WTC11 (cell line): ENCODE measurements around the gene C9orf72. TPM values are rescaled to one million over a fixed set of nuclear protein-coding genes. Genes with fewer than 3 reads are reported as not detected.

Source experiments
- ATAC-seq: fragments of 200-7000 bp; cut with Tn5 transposase; 2 replicates; pipeline ENCODE4 v1.10.0; 2021; ENCODE audit warnings: mild to moderate bottlenecking, moderate library complexity
- CTCF ChIA-PET: fragments of 300-600 bp; sonication (Branson Sonifier 250); formaldehyde crosslinking; loops from one replicate; lab custom pipeline; 2021; ENCODE audit warnings: antibody characterized with exemption; lab: Charles Lee
- POLR2A ChIA-PET: fragments of 350-600 bp; sonication (Branson Sonifier 250); formaldehyde crosslinking; loops from one replicate; lab custom pipeline; 2021; ENCODE audit warnings: antibody characterized with exemption; lab: Charles Lee
- DNase-seq: peaks from one replicate; pipeline ENCODE4 v3.0.0; 2021; ENCODE audit warnings: low spot score
- H3K27ac Mint-ChIP-seq: 2 replicates; pipeline ENCODE4 v1.8.0; 2021; ENCODE audit warnings: mixed read lengths
- H3K27me3 Mint-ChIP-seq: 2 replicates; pipeline ENCODE4 v1.8.0; 2021; ENCODE audit warnings: low read depth, mild to moderate bottlenecking, moderate library complexity, mixed read lengths
- H3K36me3 Mint-ChIP-seq: 2 replicates; pipeline ENCODE4 v1.8.0; 2021; ENCODE audit warnings: mixed read lengths
- H3K4me1 Mint-ChIP-seq: 2 replicates; pipeline ENCODE4 v1.8.0; 2022; ENCODE audit warnings: mixed read lengths
- H3K4me3 Mint-ChIP-seq: 2 replicates; pipeline ENCODE4 v1.8.0; 2021; ENCODE audit warnings: mild to moderate bottlenecking, moderate library complexity, mixed read lengths
- H3K9me3 Mint-ChIP-seq: 2 replicates; pipeline ENCODE4 v1.8.0; 2021; ENCODE audit warnings: mixed read lengths
- ATF3 ChIP-seq: sonication (generic); formaldehyde crosslinking; conservative IDR thresholded peaks from 2 replicates; pipeline ENCODE4 v1.8.1; 2022; ENCODE audit warnings: mild to moderate bottlenecking, missing genetic modification reagents
- CTCF ChIP-seq: fragments of 200-600 bp; IDR thresholded peaks from 2 replicates; pipeline ENCODE4 v1.8.0; 2022; ENCODE audit warnings: antibody characterized with exemption
- E2F4 ChIP-seq: sonication (generic); formaldehyde crosslinking; IDR thresholded peaks from 2 replicates; pipeline ENCODE4 v1.8.1; 2022; ENCODE audit warnings: low read depth, mild to moderate bottlenecking, moderate library complexity, missing genetic modification reagents, borderline replicate concordance
- ELF4 ChIP-seq: sonication (generic); formaldehyde crosslinking; IDR thresholded peaks from 2 replicates; pipeline ENCODE4 v1.8.1; 2022; ENCODE audit warnings: low read depth, mild to moderate bottlenecking, moderate library complexity, missing genetic modification reagents
- ESRRA ChIP-seq: sonication (generic); formaldehyde crosslinking; IDR thresholded peaks from 2 replicates; pipeline ENCODE4 v1.8.1; 2022; ENCODE audit warnings: mild to moderate bottlenecking, missing genetic modification reagents, borderline replicate concordance
- ETV6 ChIP-seq: sonication (generic); formaldehyde crosslinking; IDR thresholded peaks from 2 replicates; pipeline ENCODE4 v1.8.1; 2022; ENCODE audit warnings: mild to moderate bottlenecking, missing genetic modification reagents
- FOXP1 ChIP-seq: sonication (generic); formaldehyde crosslinking; IDR thresholded peaks from 2 replicates; pipeline ENCODE4 v1.8.0; 2022; ENCODE audit warnings: missing genetic modification reagents, mild to moderate bottlenecking, moderate library complexity, borderline replicate concordance
- FOXP4 ChIP-seq: sonication (generic); formaldehyde crosslinking; IDR thresholded peaks from 2 replicates; pipeline ENCODE4 v1.8.0; 2022; ENCODE audit warnings: mild to moderate bottlenecking, missing genetic modification reagents
- JUN ChIP-seq: sonication (generic); formaldehyde crosslinking; IDR thresholded peaks from 2 replicates; pipeline ENCODE4 v1.8.0; 2023; ENCODE audit warnings: mild to moderate bottlenecking, missing genetic modification reagents
- MXD4 ChIP-seq: fragments of 250-450 bp; sonication (Bioruptor Pico); IDR thresholded peaks from 2 replicates; pipeline ENCODE4 v1.8.0; 2021; ENCODE audit warnings: mild to moderate bottlenecking, moderate library complexity, borderline replicate concordance
- NR1H2 ChIP-seq: sonication (generic); formaldehyde crosslinking; IDR thresholded peaks from 2 replicates; pipeline ENCODE4 v1.9.0; 2021; ENCODE audit warnings: mild to moderate bottlenecking, moderate library complexity, missing genetic modification reagents
- OVOL2 ChIP-seq: fragments of 250-450 bp; sonication (Bioruptor Pico); IDR thresholded peaks from 2 replicates; pipeline ENCODE4 v1.9.0; 2021; ENCODE audit warnings: mild to moderate bottlenecking, borderline replicate concordance
- RORB ChIP-seq: fragments of 250-450 bp; sonication (Bioruptor Pico); IDR thresholded peaks from 2 replicates; pipeline ENCODE4 v1.9.0; 2021; ENCODE audit warnings: mild to moderate bottlenecking
- SMAD3 ChIP-seq: sonication (generic); formaldehyde crosslinking; IDR thresholded peaks from 2 replicates; pipeline ENCODE4 v1.8.0; 2022; ENCODE audit warnings: missing genetic modification reagents, mild to moderate bottlenecking, borderline replicate concordance
- TEAD1 ChIP-seq: sonication (generic); formaldehyde crosslinking; IDR thresholded peaks from 2 replicates; pipeline ENCODE4 v1.8.0; 2022; ENCODE audit warnings: mild to moderate bottlenecking, missing genetic modification reagents
- USF1 ChIP-seq: sonication (generic); formaldehyde crosslinking; IDR thresholded peaks from 2 replicates; pipeline ENCODE4 v1.8.0; 2022; ENCODE audit warnings: mild to moderate bottlenecking, missing genetic modification reagents
- ZBTB21 ChIP-seq: sonication (generic); formaldehyde crosslinking; IDR thresholded peaks from 2 replicates; pipeline ENCODE4 v1.8.1; 2023; ENCODE audit warnings: mild to moderate bottlenecking, missing genetic modification reagents, borderline replicate concordance
- ZNF317 ChIP-seq: sonication (generic); formaldehyde crosslinking; IDR thresholded peaks from 2 replicates; pipeline ENCODE4 v1.8.1; 2023; ENCODE audit warnings: low read depth, mild to moderate bottlenecking, moderate library complexity, missing genetic modification reagents, borderline replicate concordance
- ZNF416 ChIP-seq: fragments of 250-450 bp; sonication (Bioruptor Pico); IDR thresholded peaks from 2 replicates; pipeline ENCODE4 v1.9.0; 2021; ENCODE audit warnings: mild to moderate bottlenecking, inconsistent platforms
- ZNF423 ChIP-seq: fragments of 250-450 bp; sonication (Bioruptor Pico); IDR thresholded peaks from 2 replicates; pipeline ENCODE4 v2.1.2; 2022; ENCODE audit warnings: mild to moderate bottlenecking, moderate library complexity
- total RNA-seq: library from RNA; stranded (reverse); gene quantifications from 3 replicates; pipeline ENCODE4 v1.2.3, GENCODE V29; 2021
- TF ChIP-seq, protein P1 (sequence below): sonication (generic); formaldehyde crosslinking; IDR thresholded peaks from 2 replicates; pipeline ENCODE4 v1.8.0; 2022; ENCODE audit warnings: mild to moderate bottlenecking, missing genetic modification reagents
- TF ChIP-seq, protein P2 (sequence below): sonication (generic); formaldehyde crosslinking; IDR thresholded peaks from 2 replicates; pipeline ENCODE4 v1.8.1; 2022; ENCODE audit warnings: mild to moderate bottlenecking, moderate library complexity, missing genetic modification reagents

C9orf72 gene
- total RNA-seq, 1 experiment from 2014 or later = 21.5 TPM

DNA sequence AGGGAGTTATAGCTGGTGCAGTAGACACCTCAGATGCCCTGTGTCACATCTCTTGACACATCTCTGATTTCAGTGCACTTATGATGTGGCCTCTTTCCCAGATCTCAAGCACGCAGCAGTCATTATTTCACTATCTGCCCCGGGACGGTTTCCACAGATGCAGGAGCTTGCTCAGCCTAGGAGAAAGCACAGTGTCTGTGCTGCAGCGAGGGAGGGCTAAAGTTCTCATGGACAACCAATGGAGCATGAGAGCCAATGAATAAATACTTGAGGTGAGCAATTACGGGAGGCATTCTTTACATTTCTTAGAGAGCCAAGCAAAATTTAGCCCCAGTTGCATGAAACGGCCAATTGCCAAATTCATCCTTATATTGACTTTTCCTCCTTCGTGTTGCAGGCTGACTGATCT is 36.2 kb downstream of the C9orf72 start:
- H3K4me3 Mint-ChIP-seq = no peak overlapping the region
- CTCF ChIA-PET = interaction anchor here (1.1 to 2.4 kb wide), 5 partner anchors 12 to 260 kb away, joined by 3 to 22 read pairs (median 7); no protein-coding TSS in a partner anchor
- H3K36me3 Mint-ChIP-seq = peaks cover 5% of the 10 kb centered on the region; the same call in 1 of the 2 replicates
- no peaks in the 10 kb centered on the region for H3K9me3 Mint-ChIP-seq
- DNase-seq = no peak
- TF ChIP-seq ZNF416 = no peak
- no peak for TF ChIP-seq ELF4 (CRISPR knock-in tag)
- TF ChIP-seq, protein P1, sequence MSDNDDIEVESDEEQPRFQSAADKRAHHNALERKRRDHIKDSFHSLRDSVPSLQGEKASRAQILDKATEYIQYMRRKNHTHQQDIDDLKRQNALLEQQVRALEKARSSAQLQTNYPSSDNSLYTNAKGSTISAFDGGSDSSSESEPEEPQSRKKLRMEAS (CRISPR knock-in tag) = no peak
- no peak for TF ChIP-seq FOXP4 (CRISPR knock-in tag)
- no peak for TF ChIP-seq MXD4 (CRISPR knock-in tag)
- no peak for TF ChIP-seq FOXP1 (CRISPR knock-in tag)
- no peak for TF ChIP-seq ZBTB21
- TF ChIP-seq RORB (CRISPR knock-in tag) = no peak
- no peak for TF ChIP-seq USF1
- no peak for TF ChIP-seq ZNF317 (CRISPR knock-in tag)
- H3K27ac Mint-ChIP-seq = no peak overlapping the region
- H3K4me1 Mint-ChIP-seq = peaks cover 24% of the 10 kb centered on the region
- no peaks in the 10 kb centered on the region for H3K27me3 Mint-ChIP-seq
- POLR2A ChIA-PET = no interaction called here
- ATAC-seq = no peak

DNA sequence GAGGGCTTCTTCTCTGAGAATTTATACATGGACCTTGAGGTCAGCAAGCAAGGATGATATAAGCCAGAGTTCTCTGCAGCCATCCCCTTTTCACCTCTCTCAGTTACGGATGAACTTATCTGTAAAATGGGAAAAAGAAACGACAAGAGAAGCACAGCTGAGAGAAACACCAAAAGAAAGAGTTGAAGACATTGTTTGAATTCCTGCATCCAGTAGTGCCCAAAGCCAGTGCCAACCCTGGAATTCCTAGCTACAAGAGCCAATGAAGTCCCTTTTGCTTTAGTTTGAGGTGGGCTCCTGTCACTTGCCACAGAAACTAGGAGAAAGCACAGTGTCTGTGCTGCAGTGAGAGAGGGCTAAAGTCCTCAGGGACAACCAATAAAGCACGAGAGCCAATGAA is 37.1 kb downstream of the C9orf72 start:
- H3K27me3 Mint-ChIP-seq = no peaks in the 10 kb centered on the region
- POLR2A ChIA-PET = interaction anchor here (1.2 kb wide), 1 partner anchor 46 kb away, joined by 3 read pairs; no protein-coding TSS in a partner anchor
- H3K4me3 Mint-ChIP-seq = no peak overlapping the region
- CTCF ChIA-PET = interaction anchor here (0.5 to 2.4 kb wide), 9 partner anchors 11 to 401 kb away, joined by 3 to 22 read pairs (median 4); no protein-coding TSS in a partner anchor
- peaks cover 2% of the 10 kb centered on the region; the same call in 1 of the 2 replicates for H3K36me3 Mint-ChIP-seq
- no peak overlapping the region for H3K27ac Mint-ChIP-seq
- TF ChIP-seq OVOL2 (no peak), JUN (no peak), NR1H2 (no peak), ETV6 (no peak), E2F4 (no peak), CTCF (no peak), ESRRA (no peak), TEAD1 (CRISPR knock-in tag) (no peak), MXD4 (CRISPR knock-in tag) (no peak), ZNF423 (CRISPR knock-in tag) (no peak), ATF3 (no peak), SMAD3 (CRISPR knock-in tag) (no peak)
- TF ChIP-seq, protein P2, sequence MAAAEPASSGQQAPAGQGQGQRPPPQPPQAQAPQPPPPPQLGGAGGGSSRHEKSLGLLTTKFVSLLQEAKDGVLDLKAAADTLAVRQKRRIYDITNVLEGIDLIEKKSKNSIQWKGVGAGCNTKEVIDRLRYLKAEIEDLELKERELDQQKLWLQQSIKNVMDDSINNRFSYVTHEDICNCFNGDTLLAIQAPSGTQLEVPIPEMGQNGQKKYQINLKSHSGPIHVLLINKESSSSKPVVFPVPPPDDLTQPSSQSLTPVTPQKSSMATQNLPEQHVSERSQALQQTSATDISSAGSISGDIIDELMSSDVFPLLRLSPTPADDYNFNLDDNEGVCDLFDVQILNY (CRISPR knock-in tag) = no peak
- TF ChIP-seq, all 79 proteins: peak for 0
- no peaks in the 10 kb centered on the region for H3K9me3 Mint-ChIP-seq
- H3K4me1 Mint-ChIP-seq = peaks cover 26% of the 10 kb centered on the region
- ATAC-seq = no peak
- DNase-seq = no peak
